Psoas muscle (tissue), 8 donors: ENCODE results near the gene LMF2. TPM values are rescaled to one million over a fixed set of nuclear protein-coding genes. Genes with fewer than 3 reads are reported as not detected.
A peak's percentile ranks its signal among the peaks of the same experiment; 100 is the strongest.

ENCODE experiments used
- ATAC-seq, 4 donors: fragments of 200-7000 bp; cut with Tn5 transposase; one replicate each; pipeline ENCODE4 v1.9.1; 2020; ENCODE audit warnings: moderate library complexity in 3 of 4, mild to moderate bottlenecking in 2 of 4
- DNase-seq, 2 donors: peaks; one replicate each; pipeline ENCODE4 v3.0.0-alpha.2; 2020
- H3K27ac ChIP-seq: fragments of 200-600 bp; one replicate; pipeline ENCODE4 v1.8.0; 2022
- H3K27me3 ChIP-seq, 3 donors: fragments of 200-600 bp in 1 of 3; one replicate each; pipeline versions ENCODE4 v1.6.1 to v1.8.0; 2013 to 2022; ENCODE audit warnings: low read length in 2 of 3, mild to moderate bottlenecking in 2 of 3, moderate library complexity in 1 of 3; ENCODE audit not compliant: insufficient read depth in 3 of 3
- H3K36me3 ChIP-seq, 2 donors: fragments of 200-600 bp in 1 of 2; one replicate each; pipeline versions ENCODE4 v1.6.1 to v1.8.0; 2013 to 2022; ENCODE audit warnings: low read depth in 1 of 2, mild to moderate bottlenecking in 1 of 2, moderate library complexity in 1 of 2; ENCODE audit not compliant: insufficient read depth in 1 of 2
- H3K4me1 ChIP-seq: fragments of 200-600 bp; one replicate; pipeline ENCODE4 v1.8.0; 2022
- H3K4me3 ChIP-seq: fragments of 200-600 bp; one replicate; pipeline ENCODE4 v1.8.0; 2022; ENCODE audit warnings: mild to moderate bottlenecking
- H3K9me3 ChIP-seq: fragments of 200-600 bp; one replicate; pipeline ENCODE4 v1.8.0; 2022
- WGBS, 3 donors: extraction: QIAGEN DNeasy Blood & Tissue Kit; methylation state at CpG; one replicate each; pipeline versions ENCODE4 v1.1.6 to v1.1.7; 2013; 5-methylcytosine and 5-hydroxymethylcytosine counted together
- intact Hi-C, 2 donors: fragments of 100-400 bp; cut with DNase I; formaldehyde crosslinking; loops; one replicate each; pipeline versions ENCODE4 v1.11.0 to v1.14.2; 2022
- polyA plus RNA-seq, 3 donors: library from polyadenylated mRNA; stranded (reverse); fragments of 200-250 nt; gene quantifications; one replicate each; pipeline ENCODE4 v1.2.3, GENCODE V29; 2013
- total RNA-seq, 4 donors: library from RNA; stranded (reverse); fragmentation: NEBNext Ultra II Directional in 2 of 4; extraction: Animal tissue kit (Norgen Biotek cat#: 25700) in 2 of 4; gene quantifications; one replicate each; pipeline versions ENCODE4 v1.2.1 to v1.2.4, GENCODE V29; 2021 to 2023
- TF ChIP-seq, protein P1 (sequence below): fragments of 200-600 bp; IDR thresholded peaks from one replicate; pipeline ENCODE4 v1.8.0; 2022; ENCODE audit warnings: antibody characterized with exemption
- donor health status: healthy with polysubstance abuse.
- donor health status: DM: no; HTN: no; CAD: no; lungs with moderate emphysema.
- donor health status: Bipolar disorder and iron deficiency.
- donor health status: healthy.
- donor health status: DM: yes; HTN: yes; CAD: no.
- donor health status: DM: no; HTN: no; CAD: no.
- donor health status: DM: no; HTN: no; CAD: no.
- donor health status: DM: yes; HTN: yes; CAD: no.

LMF2 gene
- total and polyA plus RNA-seq, 7 donors, result 14.9 to 24.1 (median 17.2) TPM

DNA sequence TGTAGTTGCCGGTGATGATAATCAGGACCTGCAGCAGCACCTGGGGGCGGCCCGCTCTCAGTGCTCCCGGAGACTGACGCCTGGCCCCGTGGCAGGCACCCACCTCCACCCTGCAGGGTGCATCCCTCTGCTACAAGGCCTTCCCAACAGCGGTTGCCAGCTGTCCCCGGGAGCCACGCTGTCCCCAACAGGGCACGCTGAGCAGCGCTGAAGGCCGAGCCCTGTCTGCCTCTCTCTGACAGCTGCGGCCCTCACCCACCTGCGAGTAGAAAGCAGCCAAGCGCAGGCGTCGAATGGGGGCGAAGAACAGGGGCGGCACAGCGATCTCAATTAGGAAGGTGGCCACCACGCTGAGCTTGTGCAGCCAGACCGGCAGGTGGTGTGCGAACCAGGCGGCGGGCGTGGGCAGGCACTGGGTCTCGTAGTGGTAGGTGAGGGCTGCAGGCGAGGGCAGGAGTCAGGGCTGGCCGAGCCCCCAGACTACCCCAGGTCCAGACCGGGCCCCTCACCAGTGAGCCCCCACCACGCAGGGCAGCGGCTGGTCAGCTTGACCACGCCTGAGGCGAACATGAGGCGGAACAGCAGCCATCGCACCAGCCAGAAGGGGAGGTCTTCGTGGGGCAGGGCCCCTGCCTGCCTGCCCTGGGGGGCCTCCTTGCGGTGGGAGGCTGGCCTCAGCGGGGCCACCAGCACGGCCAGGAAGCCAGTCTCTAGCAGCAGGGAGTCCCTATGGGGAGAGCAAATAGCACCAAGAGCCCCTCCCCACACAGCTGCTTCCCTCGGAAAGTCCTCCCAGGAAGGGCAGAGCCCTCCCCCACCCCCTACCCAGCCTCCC lies 1.5 kb downstream of the LMF2 start:
- WGBS, 3 donors, result 85 to 87% (median 86%) methylated on average over 37 to 41 of the region's 41 CpGs
- Histone ChIP-seq H3K4me3 (peak overlapping the region; percentile 89), H3K4me1 (peaks cover 17% of the 10 kb centered on the region), H3K36me3 (peaks cover 0 to 39% of the 10 kb centered on the region in 2 donors), H3K27ac (no peak overlapping the region), H3K9me3 (no peaks in the 10 kb centered on the region), H3K27me3 (no peaks in the 10 kb centered on the region)
- ATAC-seq, result no peak
- no peak for DNase-seq
- TF ChIP-seq, protein P1, sequence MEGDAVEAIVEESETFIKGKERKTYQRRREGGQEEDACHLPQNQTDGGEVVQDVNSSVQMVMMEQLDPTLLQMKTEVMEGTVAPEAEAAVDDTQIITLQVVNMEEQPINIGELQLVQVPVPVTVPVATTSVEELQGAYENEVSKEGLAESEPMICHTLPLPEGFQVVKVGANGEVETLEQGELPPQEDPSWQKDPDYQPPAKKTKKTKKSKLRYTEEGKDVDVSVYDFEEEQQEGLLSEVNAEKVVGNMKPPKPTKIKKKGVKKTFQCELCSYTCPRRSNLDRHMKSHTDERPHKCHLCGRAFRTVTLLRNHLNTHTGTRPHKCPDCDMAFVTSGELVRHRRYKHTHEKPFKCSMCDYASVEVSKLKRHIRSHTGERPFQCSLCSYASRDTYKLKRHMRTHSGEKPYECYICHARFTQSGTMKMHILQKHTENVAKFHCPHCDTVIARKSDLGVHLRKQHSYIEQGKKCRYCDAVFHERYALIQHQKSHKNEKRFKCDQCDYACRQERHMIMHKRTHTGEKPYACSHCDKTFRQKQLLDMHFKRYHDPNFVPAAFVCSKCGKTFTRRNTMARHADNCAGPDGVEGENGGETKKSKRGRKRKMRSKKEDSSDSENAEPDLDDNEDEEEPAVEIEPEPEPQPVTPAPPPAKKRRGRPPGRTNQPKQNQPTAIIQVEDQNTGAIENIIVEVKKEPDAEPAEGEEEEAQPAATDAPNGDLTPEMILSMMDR, result no peak
- intact Hi-C loops, result loop anchor here (5.0 to 10.0 kb wide), 2 partner anchors 71 to 251 kb away; partner anchors contain the start of genes CPT1B (in 2 of the 2) and HDAC10 (in 1 of the 2)

DNA sequence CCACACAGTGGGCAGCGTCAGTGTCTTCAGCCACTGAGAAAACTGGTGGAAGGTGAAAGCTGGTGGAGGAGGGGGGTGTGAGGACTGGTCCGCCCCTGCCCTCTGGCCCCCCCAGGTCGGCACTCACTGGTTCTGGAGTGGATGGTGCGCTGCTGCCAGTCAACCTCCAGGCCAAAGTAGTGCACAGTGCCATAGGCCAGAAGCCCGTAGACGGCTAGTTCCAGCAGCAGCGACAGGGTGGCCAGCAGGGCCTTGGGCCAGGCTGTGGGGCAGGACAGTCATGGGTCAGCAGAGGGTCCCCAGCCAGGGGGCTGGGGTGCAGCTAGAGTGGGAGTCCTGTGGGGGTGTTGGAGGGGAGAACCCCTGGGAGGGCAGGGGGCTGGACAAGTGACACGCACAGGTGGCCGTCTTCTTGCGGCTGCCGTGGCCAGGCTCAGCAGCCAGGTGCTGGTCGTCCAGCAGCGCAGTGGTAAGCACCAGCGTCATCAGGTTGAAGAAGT lies 2.2 kb downstream of the LMF2 start:
- Histone ChIP-seq H3K36me3 (peaks cover 0 to 32% of the 10 kb centered on the region in 2 donors), H3K4me3 (no peak overlapping the region), H3K27me3 (no peaks in the 10 kb centered on the region), H3K27ac (no peak overlapping the region), H3K4me1 (peaks cover 17% of the 10 kb centered on the region), H3K9me3 (no peaks in the 10 kb centered on the region)
- ATAC-seq (no peak), DNase-seq (no peak)
- intact Hi-C loops, result loop anchor here (5.0 to 10.0 kb wide), 2 partner anchors 72 to 251 kb away; partner anchors contain the start of genes CPT1B (in 2 of the 2) and HDAC10 (in 1 of the 2)
- 87 to 93% (median 88%) methylated on average over 14 of the region's 14 CpGs for WGBS, 3 donors
- TF ChIP-seq, protein P1, result no peak

DNA sequence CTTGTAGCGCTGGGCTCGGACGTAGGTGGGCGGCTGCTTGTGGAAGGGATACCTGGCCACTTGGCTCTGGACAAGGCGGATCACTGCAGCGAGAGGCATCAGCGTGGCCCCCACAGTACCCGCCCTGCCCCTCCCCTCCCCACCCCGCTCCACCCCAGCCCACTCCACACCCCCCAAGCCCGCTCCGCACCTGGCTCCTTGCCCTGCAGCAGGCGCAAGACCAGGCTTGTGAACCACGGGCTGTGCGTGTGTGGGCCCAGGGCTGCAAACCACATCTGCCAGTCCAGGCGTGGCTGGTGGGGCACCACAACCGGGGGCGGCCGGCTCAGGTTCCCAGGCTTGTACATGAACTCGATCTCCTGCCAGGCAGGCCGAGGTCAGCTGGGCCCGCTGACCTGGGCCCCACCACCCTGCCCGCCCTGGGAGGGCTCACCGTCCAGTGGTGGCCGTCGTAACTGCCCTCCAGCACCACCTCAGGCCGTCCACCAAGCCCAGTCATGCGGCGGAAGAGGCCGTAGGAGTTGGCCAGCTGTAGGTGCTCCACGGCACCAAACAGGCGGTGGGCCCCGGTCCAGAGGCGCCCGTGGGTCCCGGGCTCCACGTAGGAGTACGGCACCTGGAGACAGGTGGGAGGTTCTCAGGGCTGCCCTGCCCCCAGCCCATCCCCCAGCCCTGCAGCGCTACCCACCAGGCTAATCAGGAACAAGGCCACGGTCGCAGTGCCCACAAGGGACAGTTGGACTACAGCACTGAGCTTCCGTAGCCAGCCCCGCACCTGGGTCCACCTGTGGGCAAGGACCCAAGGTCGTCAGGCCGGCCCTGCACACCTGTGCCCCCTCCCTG lies 2.9 kb downstream of the LMF2 start:
- H3K4me3 ChIP-seq, result no peak overlapping the region
- peaks cover 0 to 31% of the 10 kb centered on the region in 2 donors for H3K36me3 ChIP-seq
- H3K9me3 ChIP-seq, result no peaks in the 10 kb centered on the region
- DNase-seq (no peak), ATAC-seq (no peak)
- peaks cover 17% of the 10 kb centered on the region for H3K4me1 ChIP-seq
- intact Hi-C loops, result loop anchor here (5.0 to 10.0 kb wide), 2 partner anchors 73 to 250 kb away; partner anchors contain the start of genes CPT1B (in 2 of the 2) and HDAC10 (in 1 of the 2)
- H3K27me3 ChIP-seq, result no peaks in the 10 kb centered on the region
- TF ChIP-seq, protein P1, result no peak
- WGBS, 3 donors, result 91 to 94% (median 94%) methylated on average over 29 to 44 of the region's 44 CpGs
- H3K27ac ChIP-seq, result no peak overlapping the region

DNA sequence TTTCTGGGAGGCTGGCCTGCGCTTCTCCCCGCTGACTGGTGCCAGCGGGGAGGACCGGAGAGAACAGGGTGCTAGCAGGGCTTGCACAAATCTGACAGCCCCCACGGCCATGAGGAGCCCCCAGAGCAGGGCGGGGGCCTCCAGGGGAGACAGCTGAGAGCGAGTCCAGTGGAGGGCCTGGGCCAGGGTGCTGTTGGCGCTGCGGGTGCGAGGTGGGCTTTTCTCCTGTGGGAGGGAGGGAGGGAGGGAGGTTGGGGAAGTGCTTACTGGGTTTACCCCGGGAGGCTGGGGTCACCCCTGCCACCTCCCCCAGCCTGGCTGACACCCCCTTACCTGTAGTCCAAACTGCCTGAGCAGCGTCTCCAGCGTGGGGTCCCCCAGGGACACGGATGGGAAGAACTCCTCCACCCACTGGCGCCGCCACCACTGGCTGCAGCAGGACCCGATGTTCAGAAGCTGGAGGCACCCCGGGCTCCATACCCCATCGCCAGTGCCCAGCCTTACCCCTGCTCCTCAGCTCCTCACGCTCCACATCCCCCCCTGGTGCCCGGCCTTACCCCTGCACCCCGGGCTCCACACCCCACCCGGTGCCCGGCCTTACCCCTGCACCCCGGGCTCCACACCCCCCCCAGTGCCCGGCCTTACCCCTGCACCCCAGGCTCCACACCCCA lies 3.9 kb downstream of the LMF2 start:
- ATAC-seq, result no peak
- Histone ChIP-seq H3K9me3 (no peaks in the 10 kb centered on the region), H3K4me3 (no peak overlapping the region), H3K27ac (no peak overlapping the region), H3K36me3 (peaks cover 0 to 31% of the 10 kb centered on the region in 2 donors), H3K4me1 (peaks cover 8% of the 10 kb centered on the region), H3K27me3 (no peaks in the 10 kb centered on the region)
- no peak for DNase-seq
- TF ChIP-seq, protein P1, result no peak
- intact Hi-C loops, result loop anchor here in 1 of 2 donors (10.0 kb wide), 1 partner anchor 249 kb away; the partner anchor contains the start of gene HDAC10
- 87 to 91% (median 87%) methylated on average over 20 to 25 of the region's 26 CpGs for WGBS, 3 donors
